ENCODE results near the gene OR2AJ1.

Gene OR2AJ1

GRCh38 chr1:247924868-247925267 is at the start of gene OR2AJ1:
Gene OR2AJ1 (plus strand): TSS chr1:247924889. CDS start chr1:247933769, 8,880 bp downstream.
- Mint-ChIP-seq H3K4me1 (ENCODE audit: low read depth) (no peaks in the 10 kb centered on the region), H3K4me3 (no peak within 1 kb of the TSS), H3K27me3 (ENCODE audit: low read depth) (no peaks in the 10 kb centered on the region), H3K27ac (no peak within 1 kb of the TSS), H3K36me3 (ENCODE audit: low read depth) (no peaks in the 10 kb centered on the region), H3K9me3 (no peaks in the 10 kb centered on the region)
- DNase-seq (ENCODE audit: low spot score), result no peak

- Mint-ChIP-seq H3K27me3 (ENCODE audit: low read depth) (no peaks in the 10 kb centered on the region), H3K4me3 (no peak overlapping the region), H3K27ac (no peak overlapping the region), H3K4me1 (ENCODE audit: low read depth) (no peaks in the 10 kb centered on the region), H3K9me3 (no peaks in the 10 kb centered on the region), H3K36me3 (ENCODE audit: low read depth) (no peaks in the 10 kb centered on the region)
- DNase-seq (ENCODE audit: low spot score), result no peak
Measured at GRCh38 chr1:247883346-247883745, 41.3 kb upstream of the OR2AJ1 start.

GRCh38 chr1:247884797-247885413 is 39.8 kb upstream of the OR2AJ1 start:
- H3K27me3 Mint-ChIP-seq (ENCODE audit: low read depth), result no peaks in the 10 kb centered on the region
- H3K4me3 Mint-ChIP-seq, result no peak overlapping the region
- no peaks in the 10 kb centered on the region for H3K36me3 Mint-ChIP-seq (ENCODE audit: low read depth)
- no peaks in the 10 kb centered on the region for H3K9me3 Mint-ChIP-seq
- no peak overlapping the region for H3K27ac Mint-ChIP-seq
- no peak for DNase-seq (ENCODE audit: low spot score)
- H3K4me1 Mint-ChIP-seq (ENCODE audit: low read depth), result no peaks in the 10 kb centered on the region

DNA sequence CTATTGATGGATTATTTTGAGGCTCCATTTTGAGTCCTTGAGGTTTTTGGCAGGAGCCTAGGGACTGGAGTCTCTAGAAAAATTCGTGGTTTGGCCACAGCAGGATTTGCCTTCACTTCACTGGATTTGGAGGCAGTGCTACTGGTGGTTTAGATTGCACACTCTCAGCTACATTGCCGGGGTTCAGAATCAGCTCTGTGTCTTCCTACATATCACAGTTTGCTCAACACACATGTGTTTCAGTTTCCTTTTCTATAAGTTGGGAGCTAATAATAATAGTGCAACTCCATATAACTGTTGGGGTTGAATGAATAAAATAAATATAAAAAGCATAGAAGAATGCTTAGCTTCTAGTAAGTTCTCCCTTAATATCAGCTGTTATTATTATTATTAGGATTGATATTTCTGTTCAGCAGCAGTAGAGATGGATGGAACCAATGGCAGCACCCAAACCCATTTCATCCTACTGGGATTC is 29.5 kb upstream of the OR2AJ1 start, which contains the start of gene OR2W3:
TSS of gene OR2W3 (plus strand) at position 425 of the 475 bp plus-strand sequence. CDS start at position 425, 0 bp downstream.
- no peak within 1 kb of the TSS for H3K4me3 Mint-ChIP-seq
- no peak for DNase-seq (ENCODE audit: low spot score)
- H3K4me1 Mint-ChIP-seq (ENCODE audit: low read depth), result no peaks in the 10 kb centered on the region
- H3K9me3 Mint-ChIP-seq, result no peaks in the 10 kb centered on the region
- H3K27me3 Mint-ChIP-seq (ENCODE audit: low read depth), result no peaks in the 10 kb centered on the region
- no peak within 1 kb of the TSS for H3K27ac Mint-ChIP-seq
- H3K36me3 Mint-ChIP-seq (ENCODE audit: low read depth), result no peaks in the 10 kb centered on the region

DNA sequence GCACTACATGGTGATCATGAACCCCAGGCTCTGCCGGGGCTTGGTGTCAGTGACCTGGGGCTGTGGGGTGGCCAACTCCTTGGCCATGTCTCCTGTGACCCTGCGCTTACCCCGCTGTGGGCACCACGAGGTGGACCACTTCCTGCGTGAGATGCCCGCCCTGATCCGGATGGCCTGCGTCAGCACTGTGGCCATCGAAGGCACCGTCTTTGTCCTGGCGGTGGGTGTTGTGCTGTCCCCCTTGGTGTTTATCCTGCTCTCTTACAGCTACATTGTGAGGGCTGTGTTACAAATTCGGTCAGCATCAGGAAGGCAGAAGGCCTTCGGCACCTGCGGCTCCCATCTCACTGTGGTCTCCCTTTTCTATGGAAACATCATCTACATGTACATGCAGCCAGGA is 28.7 kb upstream of the OR2AJ1 start:
- Mint-ChIP-seq H3K9me3 (no peaks in the 10 kb centered on the region), H3K27me3 (ENCODE audit: low read depth) (no peaks in the 10 kb centered on the region), H3K36me3 (ENCODE audit: low read depth) (no peaks in the 10 kb centered on the region), H3K4me3 (no peak overlapping the region), H3K4me1 (ENCODE audit: low read depth) (no peaks in the 10 kb centered on the region), H3K27ac (no peak overlapping the region)
- DNase-seq (ENCODE audit: low spot score), result no peak

GRCh38 chr1:247904122-247904521 is 20.6 kb upstream of the OR2AJ1 start:
- no peaks in the 10 kb centered on the region for H3K9me3 Mint-ChIP-seq
- H3K36me3 Mint-ChIP-seq (ENCODE audit: low read depth), result no peaks in the 10 kb centered on the region
- H3K4me1 Mint-ChIP-seq (ENCODE audit: low read depth), result peaks cover 8% of the 10 kb centered on the region
- peaks cover 2% of the 10 kb centered on the region for H3K27me3 Mint-ChIP-seq (ENCODE audit: low read depth)
- no peak overlapping the region for H3K4me3 Mint-ChIP-seq
- DNase-seq (ENCODE audit: low spot score), result no peak
- H3K27ac Mint-ChIP-seq, result no peak overlapping the region

GRCh38 chr1:247905181-247905580 is 19.5 kb upstream of the OR2AJ1 start:
- H3K9me3 Mint-ChIP-seq, result peaks cover 3% of the 10 kb centered on the region
- no peaks in the 10 kb centered on the region for H3K36me3 Mint-ChIP-seq (ENCODE audit: low read depth)
- H3K27ac Mint-ChIP-seq, result no peak overlapping the region
- DNase-seq (ENCODE audit: low spot score), result no peak
- H3K4me1 Mint-ChIP-seq (ENCODE audit: low read depth), result peaks cover 8% of the 10 kb centered on the region
- no peak overlapping the region for H3K4me3 Mint-ChIP-seq
- peaks cover 2% of the 10 kb centered on the region for H3K27me3 Mint-ChIP-seq (ENCODE audit: low read depth)

DNA sequence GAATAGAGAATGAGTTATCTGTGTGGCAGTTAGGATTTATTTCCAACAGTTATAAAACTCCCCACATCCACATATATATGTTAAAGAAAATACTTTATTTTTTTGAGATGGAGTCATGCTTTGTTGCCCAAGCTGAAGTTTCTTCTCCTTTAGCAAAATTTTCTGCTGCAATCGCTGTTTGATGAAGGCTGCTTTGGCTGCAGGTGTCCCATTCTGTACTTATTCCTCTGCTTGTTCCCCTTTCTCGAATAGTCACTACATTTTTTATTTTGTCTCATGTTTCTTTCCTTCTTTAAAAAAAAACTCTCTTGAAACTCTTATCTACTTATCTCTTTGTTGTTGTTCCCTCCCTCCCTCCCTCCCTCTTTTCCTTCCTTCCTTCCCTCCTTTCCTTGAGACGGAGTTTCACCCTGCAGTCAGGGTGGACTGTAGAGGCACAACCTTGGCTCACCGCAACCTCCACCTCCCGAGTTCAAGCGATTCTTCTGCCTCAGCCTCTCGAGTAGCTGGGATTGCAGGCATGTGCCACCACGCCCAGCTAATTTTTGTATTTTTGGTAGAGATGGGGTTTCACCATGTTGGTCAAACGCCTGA is 18.7 kb upstream of the OR2AJ1 start:
- Mint-ChIP-seq H3K36me3 (ENCODE audit: low read depth) (no peaks in the 10 kb centered on the region), H3K27ac (peak overlapping the region; percentile 50), H3K4me3 (peak overlapping the region; percentile 77), H3K4me1 (ENCODE audit: low read depth) (peaks cover 8% of the 10 kb centered on the region), H3K9me3 (peaks cover 5% of the 10 kb centered on the region), H3K27me3 (ENCODE audit: low read depth) (peaks cover 2% of the 10 kb centered on the region)
- DNase-seq (ENCODE audit: low spot score), result no peak

DNA sequence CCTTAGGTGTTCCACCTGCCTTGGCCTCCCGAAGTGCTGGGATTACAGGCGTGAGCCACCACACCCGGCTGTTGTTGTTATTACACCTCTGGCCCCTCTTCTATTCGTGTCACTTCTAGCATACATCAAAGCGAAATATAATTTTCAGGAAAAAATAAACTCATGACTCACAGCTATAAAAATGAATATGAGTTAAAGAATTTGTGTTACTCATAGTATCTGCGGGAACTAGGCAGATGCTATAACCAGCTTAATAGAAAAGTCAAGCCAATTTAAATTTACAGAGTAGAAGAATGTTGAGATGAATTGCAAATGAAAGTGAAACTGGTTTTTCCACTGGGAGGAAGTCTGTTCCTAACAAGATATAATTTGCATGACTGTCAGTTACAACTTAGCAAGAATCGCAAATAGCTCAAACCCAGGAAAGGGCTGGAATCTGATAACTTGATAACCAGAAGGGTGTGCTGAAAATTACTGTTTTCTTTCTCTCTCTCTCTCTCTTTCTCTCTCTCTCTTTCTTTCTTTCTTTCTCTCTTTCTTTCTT is 18.1 kb upstream of the OR2AJ1 start:
- DNase-seq (ENCODE audit: low spot score), result peak; percentile 11
- peak overlapping the region; percentile 50 for H3K27ac Mint-ChIP-seq
- H3K9me3 Mint-ChIP-seq, result peaks cover 5% of the 10 kb centered on the region
- peaks cover 8% of the 10 kb centered on the region for H3K4me1 Mint-ChIP-seq (ENCODE audit: low read depth)
- no peaks in the 10 kb centered on the region for H3K36me3 Mint-ChIP-seq (ENCODE audit: low read depth)
- H3K4me3 Mint-ChIP-seq, result peak overlapping the region; percentile 77
- H3K27me3 Mint-ChIP-seq (ENCODE audit: low read depth), result peaks cover 2% of the 10 kb centered on the region

DNA sequence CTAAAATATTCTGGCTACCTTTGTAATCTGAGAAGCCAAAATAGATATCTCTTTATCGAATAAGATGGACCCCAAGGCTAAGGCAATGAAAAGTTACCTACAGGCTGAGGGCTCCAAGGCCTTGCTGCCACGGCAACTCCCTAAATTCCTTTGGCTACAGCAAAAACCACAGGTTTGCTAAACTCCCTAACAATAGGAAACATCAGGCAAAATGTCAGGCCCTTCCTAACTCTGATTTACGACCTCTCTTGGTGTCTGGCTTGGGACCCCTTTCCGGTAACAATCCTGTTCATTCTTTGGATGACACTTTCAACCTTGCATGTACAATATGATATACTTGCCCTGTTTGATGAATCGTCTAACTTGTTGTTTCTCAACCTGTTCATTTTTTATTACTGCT is 15.9 kb upstream of the OR2AJ1 start:
- Mint-ChIP-seq H3K27ac (no peak overlapping the region), H3K4me3 (no peak overlapping the region), H3K4me1 (ENCODE audit: low read depth) (peaks cover 8% of the 10 kb centered on the region), H3K27me3 (ENCODE audit: low read depth) (peaks cover 2% of the 10 kb centered on the region), H3K9me3 (peaks cover 5% of the 10 kb centered on the region), H3K36me3 (ENCODE audit: low read depth) (no peaks in the 10 kb centered on the region)
- DNase-seq (ENCODE audit: low spot score), result no peak

DNA sequence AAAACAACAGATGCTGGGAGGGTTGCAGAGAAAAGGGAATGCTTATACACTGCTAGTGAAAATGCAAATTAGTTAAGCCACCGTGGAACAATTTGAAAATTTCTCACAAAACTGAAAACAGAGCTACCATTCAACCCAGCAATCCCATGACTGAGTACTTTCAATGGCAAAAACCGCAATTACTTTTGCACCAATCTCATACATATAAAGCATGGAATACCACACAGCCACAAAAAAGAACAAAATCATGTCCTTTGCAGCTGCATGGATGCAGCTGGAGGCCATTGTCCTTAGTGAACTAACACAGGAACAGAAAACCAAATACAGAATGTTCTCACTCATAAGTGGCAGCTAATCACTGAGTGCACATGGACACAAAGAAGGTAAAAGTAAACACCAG is 10.9 kb upstream of the OR2AJ1 start:
- Mint-ChIP-seq H3K27ac (no peak overlapping the region), H3K4me1 (ENCODE audit: low read depth) (no peaks in the 10 kb centered on the region), H3K27me3 (ENCODE audit: low read depth) (no peaks in the 10 kb centered on the region), H3K9me3 (peaks cover 5% of the 10 kb centered on the region), H3K4me3 (no peak overlapping the region), H3K36me3 (ENCODE audit: low read depth) (no peaks in the 10 kb centered on the region)
- DNase-seq (ENCODE audit: low spot score), result no peak

GRCh38 chr1:247914941-247915662 is 9.6 kb upstream of the OR2AJ1 start:
- H3K36me3 Mint-ChIP-seq (ENCODE audit: low read depth), result no peaks in the 10 kb centered on the region
- no peak overlapping the region for H3K27ac Mint-ChIP-seq
- H3K27me3 Mint-ChIP-seq (ENCODE audit: low read depth), result no peaks in the 10 kb centered on the region
- H3K9me3 Mint-ChIP-seq, result peaks cover 3% of the 10 kb centered on the region
- no peak overlapping the region for H3K4me3 Mint-ChIP-seq
- H3K4me1 Mint-ChIP-seq (ENCODE audit: low read depth), result no peaks in the 10 kb centered on the region
- DNase-seq (ENCODE audit: low spot score), result no peak

DNA sequence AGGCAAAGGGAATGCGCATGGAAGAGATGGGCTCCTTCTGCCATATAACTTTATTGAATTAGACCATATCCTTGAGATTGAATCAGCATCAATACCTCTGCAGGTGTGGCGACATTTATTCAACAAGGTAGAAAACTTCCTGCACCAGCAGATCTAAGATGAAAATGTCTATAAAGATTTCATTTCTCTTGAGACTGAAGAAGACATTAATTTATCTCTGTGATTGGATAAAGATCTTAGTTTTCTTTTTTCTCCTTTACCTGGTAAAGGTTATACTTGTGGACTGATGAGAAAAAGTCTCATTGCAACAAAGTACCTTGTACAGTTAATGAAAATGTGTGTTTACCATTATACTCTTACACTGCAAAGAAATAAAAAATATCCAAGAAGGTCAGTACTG is 4.7 kb upstream of the OR2AJ1 start, which contains the start of gene OR2T8:
TSS of gene OR2T8 (plus strand) at position 301 of the 400 bp plus-strand sequence. CDS start 766 bp downstream, outside the sequence.
- no peaks in the 10 kb centered on the region for H3K9me3 Mint-ChIP-seq
- DNase-seq (ENCODE audit: low spot score), result no peak
- H3K4me3 Mint-ChIP-seq, result no peak within 1 kb of the TSS
- no peaks in the 10 kb centered on the region for H3K27me3 Mint-ChIP-seq (ENCODE audit: low read depth)
- H3K4me1 Mint-ChIP-seq (ENCODE audit: low read depth), result no peaks in the 10 kb centered on the region
- H3K27ac Mint-ChIP-seq, result no peak within 1 kb of the TSS
- H3K36me3 Mint-ChIP-seq (ENCODE audit: low read depth), result no peaks in the 10 kb centered on the region

DNA sequence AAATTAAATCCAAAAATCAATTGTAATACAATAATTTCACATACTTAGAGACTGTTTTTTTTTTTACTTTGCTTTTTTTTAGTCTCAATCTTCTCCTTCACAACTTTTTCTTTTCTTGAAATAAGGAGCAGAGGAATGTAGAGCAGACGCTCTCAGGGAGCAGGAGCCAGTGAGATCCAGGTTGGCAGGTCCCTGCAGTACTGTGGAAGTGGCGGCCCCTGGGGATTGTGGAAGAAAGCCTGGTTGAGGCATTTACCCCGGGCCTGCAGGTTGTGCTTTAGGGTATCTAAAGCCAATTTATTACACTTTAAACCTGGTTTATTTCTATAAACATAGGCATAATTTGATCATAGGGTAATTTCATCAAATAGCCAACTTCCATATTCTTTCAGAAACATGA is 748 bp upstream of the OR2AJ1 start:
- no peaks in the 10 kb centered on the region for H3K27me3 Mint-ChIP-seq (ENCODE audit: low read depth)
- no peak overlapping the region for H3K27ac Mint-ChIP-seq
- DNase-seq (ENCODE audit: low spot score), result no peak
- no peaks in the 10 kb centered on the region for H3K36me3 Mint-ChIP-seq (ENCODE audit: low read depth)
- H3K9me3 Mint-ChIP-seq, result no peaks in the 10 kb centered on the region
- H3K4me1 Mint-ChIP-seq (ENCODE audit: low read depth), result no peaks in the 10 kb centered on the region
- H3K4me3 Mint-ChIP-seq, result no peak overlapping the region

All from T-helper 2 cell treated with Interferon-gamma antibody and Interleukin-4, amounts not matched to agents 5 μg/mL and 100 μg/mL, for 36 hours (primary cell).